Right atrium auricular region (tissue), 2 donors: Measurements from ENCODE around the gene NPTX1. TPM values are rescaled to one million over a fixed set of nuclear protein-coding genes. Genes with fewer than 3 reads are reported as not detected.

Source experiments
- DNase-seq: peaks from one replicate; pipeline ENCODE4 v3.0.0-alpha.2; 2019; ENCODE audit warnings: low spot score
- H3K27ac ChIP-seq, 2 donors: fragments of 200-600 bp; sonication (generic); 1 replicate in 1 of 2; 2 replicates in 1 of 2; pipeline ENCODE4 v1.5.1; 2016 to 2019
- H3K27me3 ChIP-seq, 2 donors: fragments of 200-600 bp; sonication (generic); one replicate each; pipeline versions ENCODE4 v1.5.1 to v1.6.0; 2017 to 2019
- H3K36me3 ChIP-seq: fragments of 200-600 bp; sonication (generic); one replicate; pipeline ENCODE4 v1.5.1; 2016
- H3K4me1 ChIP-seq, 2 donors: fragments of 200-600 bp; sonication (generic); one replicate each; pipeline versions ENCODE4 v1.5.1 to v1.6.0; 2017 to 2019
- H3K4me3 ChIP-seq, 2 donors: fragments of 200-600 bp; sonication (generic); 1 replicate in 1 of 2; 2 replicates in 1 of 2; pipeline ENCODE4 v1.5.1; 2017 to 2019; ENCODE audit warnings: mild to moderate bottlenecking in 1 of 2, moderate library complexity in 1 of 2
- H3K9me3 ChIP-seq, 2 donors: fragments of 200-600 bp; sonication (generic); one replicate each; pipeline ENCODE4 v1.5.1; 2019
- CTCF ChIP-seq, 2 donors: fragments of 200-600 bp; sonication (generic); IDR thresholded peaks; one replicate each; pipeline ENCODE4 v1.5.1; 2019; ENCODE audit warnings: antibody characterized with exemption in 2 of 2
- total RNA-seq, 2 donors: library from RNA; depleted of rRNA; stranded (reverse); fragments of >200 nt; gene quantifications; one replicate each; pipeline ENCODE4 v1.1.0, GENCODE V29; 2016

The NPTX1 gene
- total RNA-seq, 2 donors from 2014 or later, result not detected

GRCh38 chr17:80430446-80431245 is 45.8 kb downstream of the NPTX1 start:
- Histone ChIP-seq H3K4me1 (peaks cover 0 to 6% of the 10 kb centered on the region in 2 donors), H3K4me3 (no peak overlapping the region), H3K9me3 (no peaks in the 10 kb centered on the region), H3K27ac (no peak overlapping the region), H3K36me3 (no peaks in the 10 kb centered on the region), H3K27me3 (no peaks in the 10 kb centered on the region)
- no peak for DNase-seq
- TF ChIP-seq CTCF (IDR thresholded peaks at IDR 0.05), result no peak

GRCh38 chr17:80429356-80430275 is 46.8 kb downstream of the NPTX1 start:
- Histone ChIP-seq H3K4me3 (no peak overlapping the region), H3K27me3 (no peaks in the 10 kb centered on the region), H3K4me1 (peaks cover 0 to 6% of the 10 kb centered on the region in 2 donors), H3K36me3 (no peaks in the 10 kb centered on the region), H3K9me3 (no peaks in the 10 kb centered on the region), H3K27ac (no peak overlapping the region)
- TF ChIP-seq CTCF (IDR thresholded peaks at IDR 0.05), result no peak
- no peak for DNase-seq

- no peaks in the 10 kb centered on the region for H3K36me3 ChIP-seq
- DNase-seq, result no peak
- no peak overlapping the region for H3K27ac ChIP-seq
- H3K27me3 ChIP-seq, result no peaks in the 10 kb centered on the region
- TF ChIP-seq CTCF (IDR thresholded peaks at IDR 0.05), result no peak
- H3K9me3 ChIP-seq, result no peaks in the 10 kb centered on the region
- H3K4me1 ChIP-seq, result peaks cover 0 to 6% of the 10 kb centered on the region in 2 donors
- H3K4me3 ChIP-seq, result no peak overlapping the region
These were observed 47.6 kb downstream of the NPTX1 start for GRCh38 chr17:80428796-80429195.

- Histone ChIP-seq H3K36me3 (no peaks in the 10 kb centered on the region), H3K4me1 (peaks cover 0 to 8% of the 10 kb centered on the region in 2 donors), H3K4me3 (no peak overlapping the region), H3K9me3 (no peaks in the 10 kb centered on the region), H3K27me3 (no peaks in the 10 kb centered on the region), H3K27ac (no peak overlapping the region)
- no peak for TF ChIP-seq CTCF (IDR thresholded peaks at IDR 0.05)
- DNase-seq, result no peak
These were observed 48.0 kb downstream of the NPTX1 start for GRCh38 chr17:80428363-80428762.

- Histone ChIP-seq H3K9me3 (no peaks in the 10 kb centered on the region), H3K27ac (no peak overlapping the region), H3K4me3 (no peak overlapping the region), H3K4me1 (peaks cover 0 to 14% of the 10 kb centered on the region in 2 donors), H3K27me3 (no peaks in the 10 kb centered on the region), H3K36me3 (no peaks in the 10 kb centered on the region)
- no peak for TF ChIP-seq CTCF (IDR thresholded peaks at IDR 0.05)
- no peak for DNase-seq
These were observed 48.8 kb downstream of the NPTX1 start for GRCh38 chr17:80427366-80428282.
